PFSK-1 (cell line): ENCODE data around the gene PGP.

Source experiments
- FOXP2 ChIP-seq: optimal IDR thresholded peaks from 2 replicates; pipeline ENCODE3; 2011; ENCODE audit warnings: borderline replicate concordance, control low read depth, inconsistent platforms; ENCODE audit not compliant: insufficient read depth; ENCODE audit errors: extremely low read length, extremely low read depth
- POLR2AphosphoS5 ChIP-seq: IDR thresholded peaks from 2 replicates; pipeline ENCODE4 v1.6.1; 2012; ENCODE audit warnings: low read depth, mild to moderate bottlenecking, control low read depth, low read length, moderate library complexity
- SIN3A ChIP-seq: IDR thresholded peaks from 2 replicates; pipeline ENCODE4 v1.6.1; 2012; ENCODE audit warnings: mild to moderate bottlenecking, low read length, moderate library complexity, borderline replicate concordance; ENCODE audit not compliant: insufficient read depth
- TAF1 ChIP-seq: IDR thresholded peaks from 2 replicates; pipeline ENCODE4 v1.6.1; 2012; ENCODE audit warnings: low read length, control low read depth, borderline replicate concordance; ENCODE audit not compliant: insufficient read depth
- TF ChIP-seq, protein P1 (sequence below), 2 experiments: IDR thresholded peaks; 2 replicates each; pipeline versions ENCODE4 v1.6.1 to v1.8.0; 2011 to 2012; ENCODE audit warnings: low read depth in 2 of 2, low read length in 2 of 2, control low read depth in 1 of 2, inconsistent platforms in 1 of 2, mild to moderate bottlenecking in 1 of 2, moderate library complexity in 1 of 2; ENCODE audit not compliant: insufficient read depth in 1 of 2

PGP gene

DNA sequence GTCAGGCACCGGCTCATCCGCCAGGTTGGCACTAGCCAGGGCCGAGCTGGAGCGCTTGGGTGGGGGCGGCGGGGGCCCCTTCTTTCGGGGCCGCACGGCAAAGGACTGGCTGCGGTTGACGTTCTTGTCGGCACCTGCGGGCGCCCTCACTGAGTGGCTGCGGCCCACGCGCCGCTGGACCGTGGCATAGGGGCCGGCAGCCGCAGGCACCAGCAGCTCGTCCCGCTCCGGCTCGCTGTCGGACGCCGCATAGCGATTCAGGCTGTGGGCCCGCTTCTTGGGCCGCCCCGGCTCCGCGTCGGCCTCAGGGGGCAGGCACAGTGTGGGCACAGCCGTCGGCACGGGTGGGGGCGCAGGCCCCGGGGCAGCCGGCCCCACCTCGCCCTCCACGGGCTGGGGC, 34.2 kb downstream of the PGP start:
- TF ChIP-seq FOXP2: no peak
- no peak for TF ChIP-seq SIN3A
- no peak for TF ChIP-seq POLR2AphosphoS5
- no peak for TF ChIP-seq TAF1
- TF ChIP-seq, protein P1, sequence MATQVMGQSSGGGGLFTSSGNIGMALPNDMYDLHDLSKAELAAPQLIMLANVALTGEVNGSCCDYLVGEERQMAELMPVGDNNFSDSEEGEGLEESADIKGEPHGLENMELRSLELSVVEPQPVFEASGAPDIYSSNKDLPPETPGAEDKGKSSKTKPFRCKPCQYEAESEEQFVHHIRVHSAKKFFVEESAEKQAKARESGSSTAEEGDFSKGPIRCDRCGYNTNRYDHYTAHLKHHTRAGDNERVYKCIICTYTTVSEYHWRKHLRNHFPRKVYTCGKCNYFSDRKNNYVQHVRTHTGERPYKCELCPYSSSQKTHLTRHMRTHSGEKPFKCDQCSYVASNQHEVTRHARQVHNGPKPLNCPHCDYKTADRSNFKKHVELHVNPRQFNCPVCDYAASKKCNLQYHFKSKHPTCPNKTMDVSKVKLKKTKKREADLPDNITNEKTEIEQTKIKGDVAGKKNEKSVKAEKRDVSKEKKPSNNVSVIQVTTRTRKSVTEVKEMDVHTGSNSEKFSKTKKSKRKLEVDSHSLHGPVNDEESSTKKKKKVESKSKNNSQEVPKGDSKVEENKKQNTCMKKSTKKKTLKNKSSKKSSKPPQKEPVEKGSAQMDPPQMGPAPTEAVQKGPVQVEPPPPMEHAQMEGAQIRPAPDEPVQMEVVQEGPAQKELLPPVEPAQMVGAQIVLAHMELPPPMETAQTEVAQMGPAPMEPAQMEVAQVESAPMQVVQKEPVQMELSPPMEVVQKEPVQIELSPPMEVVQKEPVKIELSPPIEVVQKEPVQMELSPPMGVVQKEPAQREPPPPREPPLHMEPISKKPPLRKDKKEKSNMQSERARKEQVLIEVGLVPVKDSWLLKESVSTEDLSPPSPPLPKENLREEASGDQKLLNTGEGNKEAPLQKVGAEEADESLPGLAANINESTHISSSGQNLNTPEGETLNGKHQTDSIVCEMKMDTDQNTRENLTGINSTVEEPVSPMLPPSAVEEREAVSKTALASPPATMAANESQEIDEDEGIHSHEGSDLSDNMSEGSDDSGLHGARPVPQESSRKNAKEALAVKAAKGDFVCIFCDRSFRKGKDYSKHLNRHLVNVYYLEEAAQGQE (IDR thresholded peaks at IDR 0.05; ENCODE audit: insufficient read depth in 1 of 2, low read depth in 2 of 2, low read length in 2 of 2): no peak

DNA sequence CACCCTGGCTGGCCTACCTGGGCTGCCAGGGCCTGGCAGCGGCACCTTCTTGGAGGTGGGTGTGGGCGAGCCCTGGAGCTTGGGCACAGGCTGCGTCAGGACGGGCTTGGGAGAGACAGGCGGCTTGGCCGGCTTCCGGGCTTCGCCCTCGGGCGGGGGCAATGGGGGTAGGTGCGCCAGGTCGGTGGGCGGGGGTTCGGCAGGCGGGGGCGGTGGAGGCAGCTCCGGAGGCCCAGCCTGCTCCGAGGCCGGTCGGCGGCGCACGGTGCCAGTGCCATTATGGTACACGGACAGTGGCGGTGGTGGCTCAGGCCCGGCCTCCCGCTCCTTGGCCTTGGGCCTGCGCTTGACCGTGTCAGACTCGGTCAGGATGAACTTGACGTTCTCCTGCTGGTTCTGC, 35.1 kb downstream of the PGP start:
- TF ChIP-seq, protein P1 (IDR thresholded peaks at IDR 0.05; ENCODE audit: insufficient read depth in 1 of 2, low read depth in 2 of 2, low read length in 2 of 2): no peak
- TF ChIP-seq FOXP2: no peak
- TF ChIP-seq SIN3A: no peak
- no peak for TF ChIP-seq POLR2AphosphoS5
- TF ChIP-seq TAF1: no peak

DNA sequence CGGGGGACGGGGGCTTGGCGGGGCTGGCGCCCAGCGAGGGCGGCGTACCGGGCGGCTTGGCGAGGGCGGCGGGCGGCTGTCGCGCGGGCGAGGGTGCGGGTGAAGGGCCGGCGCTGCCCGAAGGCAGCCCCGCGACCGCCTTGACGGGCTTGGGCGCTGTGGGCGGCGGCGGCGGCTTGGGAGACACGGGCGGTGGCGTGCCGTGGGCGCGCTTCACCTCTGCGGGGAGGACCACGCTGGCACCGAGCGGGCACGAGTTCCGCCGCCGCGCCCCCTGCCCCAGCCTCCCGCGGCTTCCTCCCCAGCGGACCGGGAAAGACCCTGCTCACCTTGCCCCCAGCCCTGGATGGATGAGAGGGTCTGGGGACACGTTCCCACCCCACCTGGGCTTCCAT, 35.5 kb downstream of the PGP start:
- TF ChIP-seq FOXP2 (no peak), TAF1 (no peak)
- TF ChIP-seq, protein P1 (IDR thresholded peaks at IDR 0.05; ENCODE audit: insufficient read depth in 1 of 2, low read depth in 2 of 2, low read length in 2 of 2): no peak

DNA sequence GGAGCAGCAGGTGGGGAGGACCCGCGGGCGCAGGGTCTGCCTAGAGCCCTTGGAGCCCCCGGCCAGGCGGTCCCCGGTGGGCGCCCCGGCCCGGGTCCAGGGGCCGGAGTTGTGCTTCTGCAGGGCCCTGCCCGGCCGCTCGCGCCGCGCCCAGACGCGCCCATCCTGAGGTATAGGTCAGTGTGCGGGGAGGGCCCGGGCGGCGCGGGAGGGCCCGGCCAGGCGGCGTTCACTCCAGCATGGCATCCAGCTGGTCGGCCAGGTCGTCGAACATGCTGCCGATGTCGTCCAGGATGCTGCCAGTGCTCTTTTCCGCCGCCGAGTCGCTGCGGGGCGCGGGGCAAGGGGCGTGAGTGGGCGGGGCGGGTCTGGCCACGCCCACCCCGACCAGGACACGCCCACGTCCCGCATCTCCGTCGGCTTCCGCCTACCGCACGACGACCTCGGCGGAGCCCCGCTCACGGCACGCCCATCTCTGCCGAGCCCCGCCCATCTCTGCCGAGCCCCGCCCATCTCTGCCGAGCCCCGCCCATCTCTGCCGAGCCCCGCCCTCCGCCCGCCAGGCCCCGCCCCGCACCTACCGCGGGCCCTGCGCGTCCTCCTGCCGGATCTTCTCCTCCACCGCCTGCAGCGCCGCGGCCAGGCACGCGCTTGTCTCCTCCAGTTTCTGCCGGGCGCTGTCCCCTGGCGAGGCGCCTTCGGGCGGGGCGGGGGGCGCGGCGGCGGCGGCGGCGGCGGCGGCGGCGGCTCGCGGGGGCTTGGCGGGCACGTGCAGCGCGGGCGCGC, 36.1 kb downstream of the PGP start:
- no peak for TF ChIP-seq FOXP2

- TF ChIP-seq, protein P1 (IDR thresholded peaks at IDR 0.05; ENCODE audit: insufficient read depth in 1 of 2, low read depth in 2 of 2, low read length in 2 of 2): no peak
- TF ChIP-seq FOXP2: no peak
- TF ChIP-seq POLR2AphosphoS5: no peak
- no peak for TF ChIP-seq TAF1
- TF ChIP-seq SIN3A: no peak
These were observed 37.1 kb downstream of the PGP start for GRCh38 chr16:2177561-2177960.
